H1 (cell line): ENCODE measurements around the gene TTC36. TPM values are rescaled to one million over a fixed set of nuclear protein-coding genes. Genes with fewer than 3 reads are reported as not detected.
"Not testable (repeated sequence)": the region's sequence is repeated elsewhere in the genome, so short reads cannot be mapped to it uniquely, and the experiment has no call there.

Experiments
- CTCF ChIA-PET: fragments of 300-600 bp; sonication (Branson Sonifier 250); formaldehyde crosslinking; loops from one replicate; lab custom pipeline; 2021; ENCODE audit not compliant: partially characterized antibody; lab: Charles Lee
- POLR2A ChIA-PET: fragments of 300-600 bp; sonication (Branson Sonifier 250); formaldehyde crosslinking; loops from one replicate; lab custom pipeline; 2021; ENCODE audit warnings: inconsistent platforms; ENCODE audit not compliant: partially characterized antibody; lab: Charles Lee
- DNase-seq, 2 experiments: peaks; one replicate each; pipeline versions ENCODE4 v3.0.0 to v3.0.0-alpha.2; 2010 to 2022; ENCODE audit warnings: low spot score in 2 of 2, low read depth in 1 of 2, mixed read lengths in 1 of 2
- FAIRE-seq: peaks from 2 replicates; lab custom pipeline; 2011; peaks lifted over from hg19 to GRCh38; lab: Jason Lieb, UNC
- H2AFZ ChIP-seq: 2 replicates; pipeline ENCODE4 v1.8.1; 2012; ENCODE audit warnings: low read length, inconsistent platforms
- H2AK5ac ChIP-seq: 2 replicates; pipeline ENCODE4 v1.6.1; 2013; ENCODE audit warnings: low read depth, low read length
- H2BK120ac ChIP-seq: replicated peaks from 2 replicates; pipeline ENCODE3; 2013; ENCODE audit warnings: low read depth, low read length, inconsistent platforms
- H2BK12ac ChIP-seq: 2 replicates; pipeline ENCODE4 v1.6.1; 2013; ENCODE audit warnings: low read depth, low read length
- H2BK15ac ChIP-seq: 2 replicates; pipeline ENCODE4 v1.6.1; 2013; ENCODE audit warnings: low read length
- H2BK20ac ChIP-seq: 2 replicates; pipeline ENCODE4 v1.6.1; 2013; ENCODE audit warnings: low read length
- H2BK5ac ChIP-seq: 2 replicates; pipeline ENCODE4 v1.6.1; 2013; ENCODE audit warnings: low read depth, low read length
- H3K14ac ChIP-seq: 2 replicates; pipeline ENCODE4 v1.6.1; 2013; ENCODE audit warnings: inconsistent platforms; ENCODE audit not compliant: insufficient read length
- H3K18ac ChIP-seq: 2 replicates; pipeline ENCODE4 v1.6.1; 2013; ENCODE audit warnings: low read length; ENCODE audit errors: extremely low read depth
- H3K23ac ChIP-seq: 2 replicates; pipeline ENCODE4 v1.6.1; 2013; ENCODE audit warnings: inconsistent platforms; ENCODE audit not compliant: insufficient read length
- H3K23me2 ChIP-seq: 2 replicates; pipeline ENCODE4 v1.6.1; 2013; ENCODE audit warnings: low read depth, low read length
- H3K27ac ChIP-seq: 2 replicates; pipeline ENCODE4 v1.6.1; 2011; ENCODE audit warnings: low read depth, low read length, inconsistent platforms
- H3K27me3 ChIP-seq, 4 experiments: replicated peaks in 1 of 4; 1 replicate in 1 of 4; 2 replicates in 3 of 4; pipeline versions ENCODE4 v1.6.1 to v1.8.1; 2011 to 2013; ENCODE audit warnings: low read length in 3 of 4, mild to moderate bottlenecking in 3 of 4, inconsistent platforms in 2 of 4, mixed read lengths in 2 of 4, moderate library complexity in 1 of 4; ENCODE audit not compliant: control insufficient read depth in 3 of 4, insufficient read depth in 3 of 4; ENCODE audit errors: extremely low read depth in 1 of 4
- H3K36me3 ChIP-seq, 4 experiments: 2 replicates each; pipeline versions ENCODE4 v1.6.1 to v1.8.1; 2011 to 2013; ENCODE audit warnings: mild to moderate bottlenecking in 4 of 4, low read length in 3 of 4, moderate library complexity in 2 of 4, control low read depth in 1 of 4, inconsistent platforms in 1 of 4; ENCODE audit not compliant: insufficient read depth in 4 of 4, control insufficient read depth in 2 of 4
- H3K4ac ChIP-seq: replicated peaks from 2 replicates; pipeline ENCODE3; 2013; ENCODE audit warnings: low read length, low read depth, mixed read lengths, inconsistent platforms; ENCODE audit not compliant: insufficient read length
- H3K4me1 ChIP-seq, 4 experiments: replicated peaks in 1 of 4; 1 replicate in 1 of 4; 2 replicates in 3 of 4; pipeline versions ENCODE4 v1.6.1 to v1.8.1; 2011 to 2013; ENCODE audit warnings: low read length in 3 of 4, inconsistent platforms in 2 of 4, mixed read lengths in 1 of 4; ENCODE audit not compliant: insufficient read depth in 4 of 4, control insufficient read depth in 3 of 4
- H3K4me2 ChIP-seq, 2 experiments: 2 replicates each; pipeline versions ENCODE4 v1.6.1 to v1.8.1; 2011 to 2013; ENCODE audit warnings: low read depth in 2 of 2, low read length in 2 of 2, control low read depth in 1 of 2, inconsistent platforms in 1 of 2, mild to moderate bottlenecking in 1 of 2; ENCODE audit not compliant: insufficient read depth in 1 of 2
- H3K4me3 ChIP-seq, 4 experiments: fragments of 200-600, 300-600 bp in 1 of 4; sonication (generic), shearing (Covaris generic), sonication (Bioruptor Twin) in 1 of 4; 2 replicates each; pipeline versions ENCODE4 v1.5.1 to v1.8.1; 2011 to 2016; ENCODE audit warnings: low read length in 4 of 4, low read depth in 3 of 4, control low read depth in 2 of 4, inconsistent platforms in 2 of 4, mild to moderate bottlenecking in 2 of 4, mixed read lengths in 1 of 4, moderate library complexity in 1 of 4; ENCODE audit not compliant: insufficient read depth in 2 of 4; ENCODE audit errors: extremely low read depth in 1 of 4
- H3K56ac ChIP-seq: replicated peaks from 2 replicates; pipeline ENCODE3; 2013; ENCODE audit warnings: low read depth, mild to moderate bottlenecking, mixed read lengths, low read length, inconsistent platforms; ENCODE audit not compliant: insufficient read length
- H3K79me1 ChIP-seq: 2 replicates; pipeline ENCODE4 v1.6.1; 2013; ENCODE audit warnings: low read depth, low read length, control low read depth
- H3K79me2 ChIP-seq, 2 experiments: 2 replicates each; pipeline versions ENCODE4 v1.6.1 to v1.8.1; 2012 to 2013; ENCODE audit warnings: low read length in 2 of 2, mild to moderate bottlenecking in 2 of 2, inconsistent platforms in 1 of 2; ENCODE audit not compliant: insufficient read depth in 2 of 2, control insufficient read depth in 1 of 2
- H3K9ac ChIP-seq, 4 experiments: replicated peaks in 1 of 4; 1 replicate in 1 of 4; 2 replicates in 3 of 4; pipeline versions ENCODE4 v1.6.1 to v1.8.1; 2011 to 2013; ENCODE audit warnings: low read depth in 3 of 4, low read length in 3 of 4, control low read depth in 2 of 4, mild to moderate bottlenecking in 2 of 4, moderate library complexity in 2 of 4, inconsistent platforms in 1 of 4; ENCODE audit errors: extremely low read depth in 1 of 4
- H3K9me3 ChIP-seq, 2 experiments: 2 replicates each; pipeline versions ENCODE4 v1.6.1 to v1.8.1; 2012 to 2013; ENCODE audit warnings: mild to moderate bottlenecking in 2 of 2, moderate library complexity in 2 of 2, control low read depth in 1 of 2, inconsistent platforms in 1 of 2, low read depth in 1 of 2, low read length in 1 of 2, mixed read lengths in 1 of 2; ENCODE audit not compliant: insufficient read depth in 2 of 2
- H4K20me1 ChIP-seq, 2 experiments: replicated peaks in 1 of 2; 2 replicates each; pipeline versions ENCODE3 to v1.8.1; 2011 to 2013; ENCODE audit warnings: inconsistent platforms in 2 of 2, low read length in 2 of 2, mild to moderate bottlenecking in 1 of 2; ENCODE audit not compliant: insufficient read depth in 2 of 2, control insufficient read depth in 1 of 2
- H4K5ac ChIP-seq: 2 replicates; pipeline ENCODE4 v1.6.1; 2013; ENCODE audit warnings: low read length, low read depth, mixed read lengths, inconsistent platforms; ENCODE audit not compliant: insufficient read length
- H4K8ac ChIP-seq: 2 replicates; pipeline ENCODE4 v1.8.0; 2013; ENCODE audit warnings: mild to moderate bottlenecking, moderate library complexity, low read length, inconsistent platforms; ENCODE audit not compliant: insufficient read depth; ENCODE audit errors: extremely low read depth
- H4K91ac ChIP-seq: replicated peaks from 2 replicates; pipeline ENCODE3; 2013; ENCODE audit warnings: low read length, mixed read lengths, inconsistent platforms; ENCODE audit not compliant: insufficient read length
- ZNF274 ChIP-seq: IDR thresholded peaks from 2 replicates; pipeline ENCODE4 v1.7.0; 2012; ENCODE audit warnings: low read length, borderline replicate concordance; ENCODE audit errors: extremely low read depth
- WGBS, 2 experiments: shearing (Covaris generic) in 1 of 2; methylation state at CpG; one replicate each; pipeline versions ENCODE4 v1.1.6 to v1.1.7; 2013 to 2015; ENCODE audit warnings: low lambda C conversion rate in 2 of 2, mixed read lengths in 2 of 2, inconsistent platforms in 1 of 2, low coverage in 1 of 2, missing lambda C conversion rate in 1 of 2; ENCODE audit not compliant: insufficient replicate concordance in 2 of 2, insufficient coverage in 1 of 2, insufficient read length in 1 of 2; ENCODE audit errors: extremely low coverage in 1 of 2, missing lambda C conversion rate in 1 of 2; 5-methylcytosine and 5-hydroxymethylcytosine counted together
- polyA plus RNA-seq, 7 experiments: library from polyadenylated mRNA; depleted of rRNA in 3 of 7; stranded (reverse) in 5 of 7; unstranded in 2 of 7; fragments of >200 nt in 5 of 7; fragments of 200-250 nt in 2 of 7; gene quantifications; 1 replicate in 5 of 7; 2 replicates in 1 of 7; 4 replicates in 1 of 7; pipeline versions ENCODE4 v1.2.1 to v1.2.3, GENCODE V29; 2011 to 2013; ENCODE audit warnings: missing spikeins in 2 of 7, mixed read lengths in 2 of 7
- total RNA-seq: library from RNA; stranded (reverse); fragmentation: NEBNext Ultra II Directional; extraction: Animal tissue kit (Norgen Biotek cat#: 25700); gene quantifications from 2 replicates; pipeline ENCODE4 v1.2.1, GENCODE V29; 2021

Gene TTC36
- total and polyA plus RNA-seq, 2 of the 8 experiments (the other 6 are each of a cell fraction or from before 2014, with no cell fraction given) = not detected

- Histone ChIP-seq H3K9me3 (no peaks in the 10 kb centered on the region), H2BK15ac (no peak overlapping the region), H3K14ac (no peak overlapping the region), H3K23ac (no peak overlapping the region), H3K9ac (no peak overlapping the region), H2BK120ac (no peak overlapping the region), H3K4me2 (no peak overlapping the region), H4K91ac (no peak overlapping the region), H3K27me3 (no peaks in the 10 kb centered on the region), H2BK20ac (no peak overlapping the region), H3K56ac (no peak overlapping the region), H3K18ac (no peak overlapping the region), H2BK12ac (no peak overlapping the region), H3K4me1 (peaks cover 0 to 4% (median 0%) of the 10 kb centered on the region in 4 experiments; a peak in 1 of 7 replicates), H4K8ac (no peak overlapping the region), H3K36me3 (no peaks in the 10 kb centered on the region), H2AFZ (no peak overlapping the region), H4K5ac (no peak overlapping the region), H3K79me1 (no peaks in the 10 kb centered on the region; the same call in 1 of the 2 replicates), H3K4me3 (no peak overlapping the region), H3K4ac (no peak overlapping the region), H4K20me1 (peaks cover 8 to 10% of the 10 kb centered on the region in 2 experiments), H2BK5ac (no peak overlapping the region), H3K79me2 (peaks cover 13 to 69% of the 10 kb centered on the region in 2 experiments), H3K27ac (no peak overlapping the region), H3K23me2 (peaks cover 7% of the 10 kb centered on the region; the same call in 1 of the 2 replicates), H2AK5ac (no peak overlapping the region)
- DNase-seq = no peak
- no peak for TF ChIP-seq ZNF274
- FAIRE-seq = no peak
- ChIA-PET CTCF (no interaction called here), POLR2A (no interaction called here)
- 98% methylated on average over 7 of the region's 7 CpGs; no CpG with 5 or more reads in 1 of the 2 experiments for WGBS, 2 experiments
Measured at GRCh38 chr11:118574636-118575035, 47.4 kb downstream of the TTC36 start.

- not testable (repeated sequence) for H2AFZ ChIP-seq, H2BK5ac ChIP-seq, H2BK15ac ChIP-seq, H3K9me3 ChIP-seq, H3K9ac ChIP-seq, H3K27me3 ChIP-seq, H2BK120ac ChIP-seq, H3K27ac ChIP-seq, H3K56ac ChIP-seq, H4K8ac ChIP-seq, H3K4ac ChIP-seq, H4K91ac ChIP-seq, H3K23me2 ChIP-seq, H4K5ac ChIP-seq, H3K14ac ChIP-seq, H3K18ac ChIP-seq, H3K4me3 ChIP-seq, DNase-seq, FAIRE-seq, H3K4me1 ChIP-seq, H2AK5ac ChIP-seq, H2BK12ac ChIP-seq, H3K79me1 ChIP-seq, H2BK20ac ChIP-seq, H3K23ac ChIP-seq, H3K4me2 ChIP-seq, H3K36me3 ChIP-seq
- peaks cover 12 to 73% of the 10 kb centered on the region in 2 experiments for H3K79me2 ChIP-seq
- peaks cover 8 to 16% of the 10 kb centered on the region in 2 experiments for H4K20me1 ChIP-seq
- ChIA-PET POLR2A (interaction anchor here (1.0 to 1.1 kb wide), 2 partner anchors 8 to 516 kb away, joined by 3 read pairs; no protein-coding TSS in a partner anchor), CTCF (interaction anchor here (1.7 kb wide), 1 partner anchor 58 kb away, joined by 4 read pairs; no protein-coding TSS in a partner anchor)
Measured at GRCh38 chr11:118577995-118578394, 50.7 kb downstream of the TTC36 start.
